DMS79 (cell line): ENCODE data around the gene DTNB.
"Not testable (repeated sequence)": the region's sequence is repeated elsewhere in the genome, so short reads cannot be mapped to it uniquely, and the experiment has no call there.

ENCODE experiments used
- DNase-seq: peaks from one replicate; lab custom pipeline; 2025; lab: John Stamatoyannopoulos, UW

The DTNB gene

DNA sequence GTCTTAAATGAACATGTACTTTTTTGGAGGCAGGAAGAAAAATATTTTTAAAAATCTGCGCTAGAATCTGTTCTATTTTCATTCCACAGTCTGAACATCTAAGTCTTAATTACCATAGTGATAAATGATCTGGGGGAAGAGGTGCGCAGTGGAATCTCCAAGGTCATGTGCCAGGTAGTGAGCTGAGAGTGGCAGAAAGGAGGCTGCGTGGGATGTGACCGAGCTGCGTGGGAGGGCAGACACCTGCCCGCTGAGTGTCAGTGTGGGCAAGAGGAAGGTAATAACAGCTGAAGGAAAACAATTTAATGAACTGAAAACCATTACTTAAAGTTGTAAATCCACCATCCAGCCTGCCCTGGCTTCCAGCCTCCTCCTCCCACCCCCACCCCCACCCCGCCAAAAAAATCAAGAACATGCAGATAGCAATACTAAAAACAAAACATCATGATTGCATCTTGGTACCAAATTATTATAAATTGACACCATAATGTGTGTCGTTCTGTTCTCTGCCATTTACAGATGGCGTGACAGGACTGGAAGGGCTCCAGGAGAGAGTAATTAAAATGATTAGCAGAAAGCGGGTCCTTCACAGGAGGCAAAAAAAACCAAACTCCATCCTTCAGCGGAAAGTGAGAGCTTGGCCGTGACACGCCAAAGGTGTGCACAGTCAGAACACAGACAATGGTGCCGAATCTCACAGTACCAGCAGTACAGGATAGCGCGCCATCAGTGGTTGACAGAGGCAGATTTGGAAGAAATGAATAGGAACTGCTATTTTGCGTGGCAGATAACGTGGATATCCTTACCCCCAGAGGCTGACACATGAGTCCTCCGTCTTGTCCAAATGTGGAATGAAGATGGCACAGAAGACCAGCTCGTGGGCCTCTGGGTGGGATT is 11.4 kb upstream of the DTNB start:
- DNase-seq: no peak

DNA sequence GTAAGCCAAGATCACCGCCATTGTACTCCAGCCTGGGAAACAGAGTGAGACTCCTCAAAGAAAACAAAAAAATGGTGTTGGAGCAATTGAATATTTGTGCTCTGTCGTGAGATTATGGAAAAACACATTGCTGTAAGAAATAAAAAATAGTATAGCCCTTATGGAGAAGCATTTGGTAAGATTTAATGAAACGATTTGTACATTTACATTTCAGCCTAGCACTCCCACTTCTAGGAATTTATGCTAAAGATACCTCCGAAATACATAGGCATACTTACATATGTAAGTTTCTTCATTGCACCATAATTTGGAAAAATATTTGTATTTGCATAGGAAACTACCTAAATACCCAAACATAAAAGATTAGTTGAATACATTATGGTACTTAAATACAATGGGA is 8.7 kb upstream of the DTNB start:
- no peak for DNase-seq

DNA sequence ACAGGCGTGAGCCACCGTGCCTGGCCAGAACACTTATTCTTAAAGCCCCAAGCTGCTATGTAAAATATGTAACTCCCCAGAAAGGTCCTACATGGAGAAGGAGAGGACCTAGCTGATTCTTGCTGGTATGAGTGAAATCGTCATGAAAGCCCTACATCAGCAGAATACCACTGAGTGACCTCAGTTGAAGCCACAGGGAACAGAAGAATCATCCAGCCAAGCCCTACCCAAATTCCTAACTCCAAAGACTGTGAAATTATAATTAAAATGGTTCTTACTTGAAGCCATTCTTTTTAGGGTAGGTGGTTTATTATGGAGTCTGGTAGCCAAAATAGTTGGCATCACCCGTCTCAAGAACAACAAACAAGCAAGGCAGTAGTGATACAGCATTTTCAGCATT is 4.5 kb upstream of the DTNB start:
- no peak for DNase-seq

- DNase-seq: no peak
Measured at GRCh38 chr2:25674077-25674362, 643 bp upstream of the DTNB start.

GRCh38 chr2:25672494-25673299 is 680 bp downstream of the DTNB start:
- peak; percentile 30 for DNase-seq

- peak; percentile 49 for DNase-seq
Measured at GRCh38 chr2:25671622-25672021, 1.8 kb downstream of the DTNB start.

DNA sequence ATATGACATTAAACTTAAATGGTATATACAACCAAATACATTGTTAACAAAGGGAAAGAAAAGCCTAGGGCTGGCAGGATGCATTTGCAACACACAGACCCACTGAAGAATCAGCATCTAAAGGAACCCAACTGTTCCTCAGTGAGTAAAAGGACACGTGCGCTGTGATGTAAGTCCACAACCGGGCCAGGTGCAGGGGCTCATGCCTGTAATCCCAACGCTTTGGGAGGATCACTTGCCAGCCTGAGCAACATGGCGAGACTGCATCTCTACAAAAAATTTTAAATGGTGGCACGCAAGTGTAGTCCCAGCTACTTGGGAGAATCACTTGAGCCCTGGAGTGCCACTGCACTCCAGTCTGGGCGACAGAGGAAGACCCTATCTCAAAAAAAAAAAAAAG is 3.9 kb downstream of the DTNB start:
- no peak for DNase-seq

DNA sequence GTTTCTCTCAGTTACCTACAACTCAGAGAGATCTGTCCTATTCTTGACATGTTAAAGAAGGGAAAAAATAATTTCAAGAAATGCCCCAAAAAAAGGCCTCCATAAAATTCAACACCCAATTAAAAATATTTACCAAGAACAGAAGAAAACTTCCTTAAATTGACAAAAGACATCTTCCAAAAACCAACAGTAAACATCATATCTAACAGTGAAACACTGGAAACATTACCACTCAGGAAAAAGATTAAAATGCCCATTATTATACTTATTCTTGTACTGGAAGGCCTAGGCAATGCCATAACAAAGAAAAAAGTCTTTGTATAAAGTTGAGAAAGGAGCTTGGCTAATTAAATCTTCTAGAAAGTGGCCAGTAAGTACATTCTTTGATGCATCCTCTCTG is 7.2 kb downstream of the DTNB start:
- DNase-seq: no peak

- not testable (repeated sequence) for DNase-seq
Measured at GRCh38 chr2:25665429-25665828, 7.9 kb downstream of the DTNB start.

GRCh38 chr2:25664965-25665307 is 8.4 kb downstream of the DTNB start:
- DNase-seq: no peak

DNA sequence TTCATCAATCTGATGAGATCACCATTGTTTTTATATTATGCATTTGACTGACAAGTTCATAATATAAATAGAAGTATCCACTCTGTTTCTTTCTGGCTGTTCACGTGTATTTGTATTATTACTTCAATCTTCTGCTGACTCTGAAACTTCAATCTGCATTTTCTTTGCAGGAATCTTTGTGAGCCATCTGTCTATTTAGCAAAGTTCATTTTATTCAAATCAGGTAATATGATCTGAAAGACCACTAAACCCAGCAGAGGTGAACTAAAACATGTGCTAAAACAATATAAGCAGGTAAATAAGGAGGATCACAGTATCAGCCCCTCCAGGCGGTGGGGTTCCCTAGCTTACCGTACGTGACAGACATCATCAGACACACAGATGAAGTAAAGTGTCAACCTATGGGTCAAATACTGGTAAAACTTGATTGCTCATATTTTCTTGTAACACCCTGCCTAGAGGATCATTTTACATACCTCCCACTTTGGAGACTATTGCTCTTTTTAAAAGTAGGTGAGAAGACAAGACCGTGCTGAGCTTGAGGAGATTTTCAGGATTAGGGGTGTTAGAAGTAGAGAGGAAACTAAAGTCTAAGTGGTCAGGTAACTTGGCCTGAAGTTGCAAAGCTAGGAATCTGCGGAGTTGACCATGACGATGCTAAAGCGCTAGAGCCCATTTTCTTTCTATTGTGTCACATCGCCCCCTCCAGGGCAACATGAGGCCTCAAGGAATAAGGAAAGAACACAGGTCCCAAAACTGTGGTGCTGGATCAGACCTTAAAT is 9.0 kb downstream of the DTNB start:
- no peak for DNase-seq

GRCh38 chr2:25655316-25655715 is 18.1 kb downstream of the DTNB start:
- no peak for DNase-seq

DNA sequence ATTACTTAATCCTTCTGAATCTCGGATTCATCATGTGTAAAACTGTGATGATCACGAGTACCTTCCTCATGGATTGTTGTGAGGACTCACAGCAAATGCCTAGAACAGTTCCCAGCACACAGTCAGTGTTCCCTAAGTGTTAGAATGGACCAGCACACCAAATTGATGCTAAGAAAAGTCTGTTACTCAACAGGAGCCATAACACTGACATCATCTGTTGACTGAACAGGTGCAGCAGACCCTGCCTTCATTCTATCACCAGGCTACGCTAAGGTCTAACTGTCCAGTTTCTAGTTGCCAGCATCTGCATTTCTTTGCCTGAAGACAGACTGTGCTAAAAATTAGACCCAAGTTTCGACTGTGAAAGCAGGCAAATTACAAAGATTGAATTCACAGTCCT is 18.6 kb downstream of the DTNB start:
- DNase-seq: no peak

DNA sequence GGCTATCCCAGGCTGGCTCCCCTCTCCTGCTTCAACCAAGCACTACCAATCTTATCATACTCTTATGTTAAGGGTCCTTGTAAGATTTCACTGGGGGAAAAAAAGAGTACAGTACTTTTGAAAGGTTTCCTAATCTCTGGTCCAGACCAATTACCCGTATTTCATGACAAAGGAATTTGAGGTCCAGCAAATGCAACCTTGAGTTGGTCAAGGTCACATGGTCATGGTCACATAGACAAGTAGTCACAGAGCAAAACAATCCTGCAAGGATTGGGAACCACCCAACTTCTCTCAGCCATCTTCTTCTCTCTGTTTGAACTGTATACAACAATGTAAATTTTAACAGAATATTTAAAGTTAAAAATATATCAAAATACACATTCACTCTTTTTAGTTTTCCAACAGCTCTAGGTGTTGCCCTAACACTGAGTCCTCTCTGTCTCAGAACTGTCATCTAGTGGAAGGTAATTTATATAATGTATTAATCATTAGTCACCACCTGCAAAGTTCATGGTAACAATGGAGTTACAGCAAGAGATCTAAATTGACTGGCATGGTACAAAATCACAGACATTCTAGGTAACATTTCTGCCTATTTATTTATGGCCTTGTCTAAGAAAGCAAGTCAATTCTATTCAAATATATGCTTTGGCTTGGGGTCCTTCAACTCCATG is 21.5 kb downstream of the DTNB start:
- DNase-seq: no peak

DNA sequence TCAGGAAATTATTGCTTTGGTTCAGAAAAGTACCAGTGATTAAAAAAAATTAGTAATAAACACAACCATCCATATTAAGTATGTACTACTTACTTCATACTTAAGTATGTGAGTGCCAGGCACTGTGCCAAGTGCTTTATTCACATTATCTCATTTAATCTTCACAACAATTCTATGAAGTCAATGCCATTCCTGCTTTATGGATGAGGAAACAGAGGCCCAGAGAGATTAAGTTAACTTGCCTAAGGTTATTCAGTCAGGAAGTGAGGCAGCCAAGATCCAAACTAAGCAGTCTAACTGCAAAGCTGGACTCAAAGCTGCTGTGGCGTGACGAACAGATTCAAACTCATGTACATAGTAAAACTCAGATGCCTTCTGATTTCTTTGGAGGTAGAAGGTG is 22.3 kb downstream of the DTNB start:
- DNase-seq: no peak

DNA sequence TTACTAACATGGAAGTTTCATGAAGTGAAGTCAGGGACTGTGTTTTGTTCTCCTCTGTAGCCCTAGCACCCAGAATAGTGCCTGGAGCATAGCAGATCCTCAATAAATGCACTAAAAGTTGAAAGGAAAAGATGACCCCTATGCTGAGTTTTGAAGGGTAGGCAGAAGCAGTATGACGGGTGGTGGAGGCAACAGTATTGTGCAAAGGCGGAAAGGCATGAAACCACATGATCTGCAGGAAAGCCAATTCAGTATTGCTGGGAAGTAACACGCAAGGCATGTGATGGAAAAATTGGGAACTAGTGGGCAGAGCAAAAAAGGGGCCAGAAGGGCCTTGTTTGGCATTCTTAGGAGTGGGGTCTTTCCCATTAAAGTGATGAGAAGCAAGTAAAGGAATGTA is 23.1 kb downstream of the DTNB start:
- DNase-seq: no peak

DNA sequence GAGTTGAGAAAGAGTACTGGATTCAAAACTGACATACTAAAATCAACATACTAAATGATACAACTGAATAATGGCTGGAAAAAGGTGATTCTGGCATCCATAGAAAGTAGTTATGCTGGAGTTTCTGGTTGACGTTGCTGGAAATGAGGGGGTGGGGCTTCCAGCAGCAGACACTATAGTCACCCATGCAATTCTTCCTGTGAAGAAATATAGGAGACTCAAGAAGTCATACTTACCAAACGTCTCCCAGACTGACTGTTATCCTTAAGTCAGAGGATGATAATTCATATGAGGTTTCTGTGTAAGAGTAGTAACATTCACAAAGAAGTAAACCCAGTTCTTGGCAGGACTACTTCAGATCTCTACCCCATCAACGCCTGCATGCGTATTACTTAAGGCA is 23.6 kb downstream of the DTNB start:
- no peak for DNase-seq

DNA sequence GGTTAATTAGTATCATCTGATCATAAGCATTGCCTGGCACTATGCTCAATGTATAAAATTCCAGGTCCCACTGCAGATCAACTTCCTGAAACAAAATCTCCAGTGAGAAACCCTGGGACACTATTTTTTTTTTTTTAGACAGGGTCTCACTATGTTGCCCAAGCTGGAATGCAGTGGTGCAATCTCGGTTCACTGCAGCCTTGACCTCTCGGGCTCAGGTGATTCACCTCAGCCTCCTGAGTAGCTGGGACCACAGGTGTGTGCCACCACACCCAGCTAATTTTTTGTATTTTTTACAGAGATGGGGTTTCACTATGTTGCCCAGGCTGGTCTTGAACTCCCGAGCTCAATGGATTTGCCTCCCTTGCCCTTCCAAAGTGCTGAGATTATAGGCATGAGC is 31.1 kb downstream of the DTNB start:
- no peak for DNase-seq

DNA sequence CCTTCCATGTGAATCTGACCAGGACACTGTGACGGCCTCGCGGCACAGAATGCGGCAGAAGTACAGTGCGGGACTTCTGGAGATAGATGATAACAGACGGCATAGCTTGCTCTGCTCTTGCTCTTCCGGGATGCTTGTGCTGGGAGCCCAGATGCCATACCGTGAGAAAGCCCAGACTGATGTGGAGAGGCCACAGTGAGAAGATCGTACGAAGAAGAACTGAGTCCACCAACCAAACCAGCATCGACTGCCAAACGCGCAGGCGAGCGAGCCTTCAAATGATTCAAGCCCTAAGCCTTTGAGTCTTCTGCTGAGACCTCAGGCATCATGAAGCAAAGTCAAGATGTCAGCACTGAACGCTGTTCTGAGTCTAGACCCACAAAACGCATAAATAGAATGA is 33.7 kb downstream of the DTNB start:
- no peak for DNase-seq

DNA sequence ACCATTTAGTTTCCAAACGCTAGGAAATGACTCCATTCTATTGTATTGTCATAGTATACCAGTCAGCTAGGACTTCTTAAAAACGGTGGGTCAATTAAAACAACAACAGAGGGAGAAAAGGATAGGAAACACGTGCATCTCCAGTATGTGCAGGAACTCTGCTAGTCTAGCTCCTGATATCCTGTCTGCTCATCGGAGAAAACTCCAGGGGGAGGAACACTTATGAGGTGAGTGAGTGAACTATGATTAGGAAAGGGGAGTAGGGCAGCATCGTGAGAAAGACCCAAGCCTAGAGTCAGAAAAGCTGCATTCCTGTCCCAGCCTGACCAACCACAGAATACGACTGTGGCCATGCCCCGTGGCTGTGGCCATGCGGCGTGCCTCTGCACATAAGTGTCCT is 34.2 kb downstream of the DTNB start:
- no peak for DNase-seq

- no peak for DNase-seq
Measured at GRCh38 chr2:25635797-25636196, 37.6 kb downstream of the DTNB start.

GRCh38 chr2:25633801-25634200 is 39.6 kb downstream of the DTNB start:
- not testable (repeated sequence) for DNase-seq
